Right cardiac atrium (tissue), 5 donors: ENCODE measurements around the gene AGPS. TPM values are rescaled to one million over a fixed set of nuclear protein-coding genes. Genes with fewer than 3 reads are reported as not detected.

Experiments used
- ATAC-seq, 2 donors: fragments of 200-7000 bp; cut with Tn5 transposase; one replicate each; pipeline versions ENCODE4 v1.8.0 to v1.9.1; 2020; ENCODE audit warnings: moderate library complexity in 2 of 2, mild to moderate bottlenecking in 1 of 2
- DNase-seq, 3 donors: peaks; one replicate each; pipeline ENCODE4 v3.0.0-alpha.2; 2020
- H3K27ac ChIP-seq: one replicate; pipeline ENCODE4 v1.5.1; 2013; ENCODE audit warnings: mild to moderate bottlenecking, low read length, control low read depth, moderate library complexity
- H3K27me3 ChIP-seq: one replicate; pipeline ENCODE4 v1.6.1; 2013; ENCODE audit not compliant: control insufficient read depth, insufficient read depth
- H3K4me1 ChIP-seq: one replicate; pipeline ENCODE4 v1.6.1; 2013; ENCODE audit warnings: low read length; ENCODE audit not compliant: control insufficient read depth, insufficient read depth
- H3K4me3 ChIP-seq: one replicate; pipeline ENCODE4 v1.5.1; 2013; ENCODE audit warnings: low read length, control low read depth
- H3K9me3 ChIP-seq: one replicate; pipeline ENCODE4 v1.6.1; 2013; ENCODE audit warnings: low read length; ENCODE audit not compliant: control insufficient read depth
- WGBS: extraction: QIAGEN DNeasy Blood & Tissue Kit; methylation state at CpG from one replicate; pipeline ENCODE4 v1.1.7; 2013; 5-methylcytosine and 5-hydroxymethylcytosine counted together
- intact Hi-C, 4 donors: fragments of 100-400 bp; cut with DNase I; formaldehyde crosslinking; loops; one replicate each; pipeline versions ENCODE4 v1.11.0 to v1.14.0; 2022 to 2023
- polyA plus RNA-seq: library from polyadenylated mRNA; stranded (reverse); fragments of 200-250 nt; gene quantifications from one replicate; pipeline ENCODE4 v1.2.3, GENCODE V29; 2013
- total RNA-seq, 4 donors: library from RNA; stranded (reverse); fragmentation: NEBNext Ultra II Directional; extraction: Animal tissue kit (Norgen Biotek cat#: 25700); gene quantifications; one replicate each; pipeline ENCODE4 v1.2.1, GENCODE V29; 2021
- donor health status: healthy with polysubstance abuse.
- donor health status: DM: no; HTN: yes; CAD: no.
- donor health status: DM: no; HTN: no; CAD: no.
- donor health status: DM: no; HTN: yes; CAD: no; lungs with severe emphysema.
- donor health status: DM: yes; HTN: yes; CAD: no.

The AGPS gene
- total and polyA plus RNA-seq, 5 donors, result 4.7 to 26.0 (median 23.9) TPM

DNA sequence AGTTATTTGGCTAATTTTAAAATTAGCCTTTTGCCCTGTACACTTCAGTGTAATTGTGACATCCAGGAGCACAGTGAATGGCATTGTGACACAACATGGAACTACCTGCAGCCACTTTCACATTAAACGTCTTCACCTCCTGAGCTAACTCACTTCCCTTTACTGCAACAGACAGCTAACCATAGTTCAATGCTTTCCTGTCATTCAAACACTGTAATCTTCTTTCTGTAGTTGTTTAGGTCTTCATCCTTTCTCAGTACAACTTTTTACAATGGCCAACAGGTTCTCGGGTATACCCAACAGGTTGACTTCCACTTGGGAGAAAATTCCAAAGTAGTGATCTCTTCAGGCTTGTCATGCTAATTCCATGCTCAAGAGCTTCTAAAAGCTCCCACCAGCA is 8.6 kb upstream of the AGPS start:
- ATAC-seq (no peak), DNase-seq (no peak)
- no peak overlapping the region for H3K4me3 ChIP-seq
- no peak overlapping the region for H3K27ac ChIP-seq
- 48% methylated on average over 2 of the region's 2 CpGs for WGBS
- H3K4me1 ChIP-seq, result no peaks in the 10 kb centered on the region
- intact Hi-C loops, result no loop called here
- H3K9me3 ChIP-seq, result no peaks in the 10 kb centered on the region
- no peaks in the 10 kb centered on the region for H3K27me3 ChIP-seq

DNA sequence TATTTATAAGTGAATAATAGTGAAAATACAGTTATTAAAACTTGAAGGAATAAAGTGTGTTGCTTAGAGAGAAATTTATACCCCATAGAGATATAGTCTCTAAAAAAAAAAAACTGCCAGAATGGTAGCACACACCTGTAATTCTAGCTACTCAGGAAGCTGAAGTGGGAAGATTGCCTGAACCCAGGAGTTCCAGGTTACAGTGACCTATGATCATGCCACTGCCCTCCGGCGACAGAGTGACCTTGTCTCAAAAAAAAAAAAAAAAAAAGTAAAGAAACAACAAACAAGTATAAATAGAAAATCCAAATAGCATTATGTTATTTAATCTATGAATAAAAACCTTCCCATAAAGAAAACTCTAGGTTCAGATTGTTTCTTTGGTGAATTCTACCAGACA is 7.4 kb upstream of the AGPS start:
- Histone ChIP-seq H3K4me1 (no peaks in the 10 kb centered on the region), H3K27me3 (no peaks in the 10 kb centered on the region), H3K9me3 (no peaks in the 10 kb centered on the region), H3K4me3 (no peak overlapping the region), H3K27ac (no peak overlapping the region)
- WGBS, result 61% methylated on average over 2 of the region's 2 CpGs
- DNase-seq, result no peak
- intact Hi-C loops, result no loop called here
- ATAC-seq, result no peak

DNA sequence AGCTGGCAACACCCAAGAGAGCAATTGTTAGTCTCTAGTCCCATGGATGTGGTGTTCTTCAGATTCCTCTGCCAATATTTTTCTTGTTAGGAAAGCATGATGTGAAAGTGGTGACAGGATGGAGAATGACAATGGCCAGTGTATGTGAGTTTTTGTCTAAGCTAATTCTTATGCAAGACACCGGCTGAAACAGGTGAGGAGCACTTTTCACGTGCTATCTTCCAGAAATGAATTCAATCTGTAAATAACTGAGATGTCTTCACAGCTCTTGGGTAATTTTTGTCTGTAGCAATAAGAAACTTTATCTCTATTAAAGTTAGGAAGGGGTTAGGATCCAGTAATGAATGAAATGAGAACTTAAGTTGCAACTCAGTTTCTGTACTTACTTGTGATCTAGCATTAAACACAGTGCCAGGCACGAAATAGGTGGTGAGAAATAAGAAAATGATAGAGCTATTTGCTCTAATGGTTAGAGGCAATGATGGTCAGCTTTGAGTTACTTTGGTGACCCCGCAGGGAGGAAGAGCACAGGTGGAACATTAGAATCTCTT is 676 bp upstream of the AGPS start:
- peak overlapping the region; percentile 43 for H3K4me3 ChIP-seq
- H3K4me1 ChIP-seq, result no peaks in the 10 kb centered on the region
- WGBS, result 56% methylated on average over 4 of the region's 4 CpGs
- ATAC-seq, result no peak
- H3K27ac ChIP-seq, result peak overlapping the region; percentile 34
- H3K27me3 ChIP-seq, result no peaks in the 10 kb centered on the region
- H3K9me3 ChIP-seq, result no peaks in the 10 kb centered on the region
- intact Hi-C loops, result loop anchor here in 1 of 4 donors (10.0 kb wide), 1 partner anchor 127 kb away; the partner anchor contains the start of gene NFE2L2
- no peak for DNase-seq

DNA sequence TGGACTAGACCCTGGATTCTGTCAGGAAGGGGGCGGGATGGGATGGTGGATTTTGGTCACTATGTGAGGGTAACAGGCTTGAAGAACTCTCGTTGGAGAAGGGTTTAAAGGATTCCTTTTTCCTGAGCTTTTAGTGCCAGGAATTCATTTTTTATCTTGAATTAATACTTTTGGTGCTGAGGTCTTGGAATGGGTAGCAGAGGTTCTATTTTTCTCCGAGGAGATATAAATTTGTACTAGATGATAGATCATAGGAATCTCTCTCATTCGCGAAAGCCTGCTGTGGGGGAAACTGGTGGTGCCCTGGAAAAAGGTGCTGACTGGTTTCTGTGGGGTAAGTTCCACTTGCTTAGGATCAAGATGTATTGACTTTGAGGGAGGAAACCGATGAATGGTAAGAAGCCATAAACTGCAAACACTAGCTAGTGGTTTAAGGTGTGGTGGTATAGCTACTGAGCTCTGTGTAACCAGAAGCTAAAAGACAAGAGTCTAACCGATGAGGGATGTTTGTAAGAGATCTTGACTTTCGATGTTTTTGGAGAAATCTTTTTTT is 706 bp downstream of the AGPS start:
- DNase-seq (no peak), ATAC-seq (no peak)
- Histone ChIP-seq H3K9me3 (no peaks in the 10 kb centered on the region), H3K4me3 (peak overlapping the region; percentile 43), H3K4me1 (peaks cover 2% of the 10 kb centered on the region), H3K27me3 (no peaks in the 10 kb centered on the region), H3K27ac (no peak overlapping the region)
- intact Hi-C loops, result loop anchor here in 1 of 4 donors (10.0 kb wide), 1 partner anchor 128 kb away; the partner anchor contains the start of gene NFE2L2
- WGBS, result 22% methylated on average over 8 of the region's 8 CpGs

DNA sequence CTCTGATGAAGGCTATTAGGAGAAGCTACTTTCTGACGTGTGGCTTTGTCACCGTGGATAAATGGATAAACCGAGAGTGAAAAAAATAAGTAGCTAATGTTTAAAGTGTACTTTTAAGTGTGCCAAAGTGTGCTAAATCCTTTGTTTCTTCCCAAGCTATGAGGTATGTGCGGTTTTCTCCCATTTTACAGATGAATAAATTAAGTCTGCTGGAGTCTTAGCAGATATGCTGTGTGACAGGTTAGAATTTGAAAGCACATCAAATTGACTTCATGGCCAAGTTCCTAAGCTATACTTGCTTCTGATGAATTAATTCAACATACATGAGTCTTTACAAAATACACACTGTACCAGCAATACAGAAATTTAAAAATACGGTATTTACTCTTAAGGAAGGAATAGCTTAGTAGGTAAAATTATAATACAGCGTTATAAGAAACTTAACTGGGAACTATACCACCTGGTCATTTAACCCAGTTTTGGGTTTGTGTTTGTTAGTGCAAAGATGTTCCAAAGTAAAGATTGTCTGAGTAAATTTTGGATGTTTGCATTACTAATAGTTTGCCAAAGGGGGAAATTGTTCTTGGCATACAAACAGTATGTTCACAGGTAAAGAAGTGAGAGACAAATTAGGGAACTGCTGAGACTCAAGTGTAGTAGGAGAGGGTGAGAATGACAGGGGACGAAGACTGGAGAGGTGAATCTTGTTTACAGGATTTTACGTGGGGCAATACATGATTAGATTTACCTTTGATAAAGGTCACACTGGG is 1.4 kb downstream of the AGPS start:
- Histone ChIP-seq H3K27me3 (no peaks in the 10 kb centered on the region), H3K27ac (no peak overlapping the region), H3K4me1 (peaks cover 2% of the 10 kb centered on the region), H3K9me3 (no peaks in the 10 kb centered on the region), H3K4me3 (peak overlapping the region; percentile 43)
- DNase-seq (no peak), ATAC-seq (no peak)
- WGBS, result 81% methylated on average over 8 of the region's 8 CpGs
- intact Hi-C loops, result loop anchor here in 1 of 4 donors (10.0 kb wide), 1 partner anchor 129 kb away; the partner anchor contains the start of gene NFE2L2

DNA sequence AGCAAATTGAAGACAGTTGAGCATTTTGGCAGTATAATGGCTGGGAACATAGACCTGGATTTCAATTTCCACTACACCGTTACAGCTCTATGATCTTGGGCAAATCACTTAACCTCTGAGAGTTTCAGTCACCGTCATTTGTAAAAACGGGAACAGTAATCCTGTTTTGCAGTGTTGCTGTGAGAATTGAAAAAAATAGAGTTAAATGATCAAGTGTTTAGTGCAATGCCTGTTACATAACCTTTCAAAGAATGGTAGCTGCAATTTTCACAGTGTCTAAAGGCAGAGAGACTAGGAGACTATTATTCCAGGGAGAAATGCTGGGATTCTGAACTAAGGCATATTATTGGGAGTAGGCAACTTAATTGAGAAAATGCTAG is 2.0 kb downstream of the AGPS start:
- no peaks in the 10 kb centered on the region for H3K9me3 ChIP-seq
- 80% methylated on average over 3 of the region's 3 CpGs for WGBS
- no peaks in the 10 kb centered on the region for H3K27me3 ChIP-seq
- intact Hi-C loops, result loop anchor here in 1 of 4 donors (10.0 kb wide), 1 partner anchor 130 kb away; the partner anchor contains the start of gene NFE2L2
- DNase-seq, result no peak
- ATAC-seq, result no peak
- no peak overlapping the region for H3K4me3 ChIP-seq
- H3K27ac ChIP-seq, result no peak overlapping the region
- peaks cover 2% of the 10 kb centered on the region for H3K4me1 ChIP-seq

DNA sequence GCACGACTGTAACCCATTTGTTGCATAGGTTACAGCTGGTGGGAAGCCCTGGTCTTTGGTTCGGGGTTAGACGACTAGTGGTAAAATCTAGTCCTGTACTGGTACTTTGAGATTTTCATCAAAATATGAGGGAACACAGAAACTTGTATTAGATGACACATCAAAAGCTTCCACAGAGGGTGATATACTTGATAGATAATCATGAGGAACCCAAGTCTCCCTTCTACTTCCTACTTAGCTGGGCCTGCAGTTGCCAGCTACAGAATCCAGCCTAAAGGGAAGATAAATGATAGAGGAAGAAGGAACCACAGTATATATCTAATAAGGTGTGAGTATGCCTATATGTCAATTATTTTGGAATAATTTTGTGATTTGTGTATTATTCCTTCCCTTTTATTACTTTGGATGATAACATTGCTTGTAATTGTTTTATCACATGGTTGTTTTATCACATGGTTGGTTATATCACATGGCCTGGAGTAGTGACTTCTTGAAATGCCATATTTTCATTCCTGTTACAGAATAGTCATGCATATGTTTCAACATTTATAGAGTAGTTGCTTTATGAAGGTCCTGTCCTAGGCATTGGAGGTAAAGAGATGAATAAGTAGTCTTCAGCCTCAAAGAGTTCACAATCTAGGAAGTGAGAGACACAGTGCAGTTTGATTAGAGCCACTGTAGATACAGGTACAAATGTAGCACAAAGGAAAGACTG is 2.9 kb downstream of the AGPS start:
- H3K4me1 ChIP-seq, result peaks cover 2% of the 10 kb centered on the region
- 86% methylated on average over 3 of the region's 3 CpGs for WGBS
- DNase-seq (no peak), ATAC-seq (no peak)
- H3K27ac ChIP-seq, result no peak overlapping the region
- H3K4me3 ChIP-seq, result no peak overlapping the region
- H3K27me3 ChIP-seq, result no peaks in the 10 kb centered on the region
- no peaks in the 10 kb centered on the region for H3K9me3 ChIP-seq
- intact Hi-C loops, result loop anchor here in 1 of 4 donors (10.0 kb wide), 1 partner anchor 131 kb away; the partner anchor contains the start of gene NFE2L2

DNA sequence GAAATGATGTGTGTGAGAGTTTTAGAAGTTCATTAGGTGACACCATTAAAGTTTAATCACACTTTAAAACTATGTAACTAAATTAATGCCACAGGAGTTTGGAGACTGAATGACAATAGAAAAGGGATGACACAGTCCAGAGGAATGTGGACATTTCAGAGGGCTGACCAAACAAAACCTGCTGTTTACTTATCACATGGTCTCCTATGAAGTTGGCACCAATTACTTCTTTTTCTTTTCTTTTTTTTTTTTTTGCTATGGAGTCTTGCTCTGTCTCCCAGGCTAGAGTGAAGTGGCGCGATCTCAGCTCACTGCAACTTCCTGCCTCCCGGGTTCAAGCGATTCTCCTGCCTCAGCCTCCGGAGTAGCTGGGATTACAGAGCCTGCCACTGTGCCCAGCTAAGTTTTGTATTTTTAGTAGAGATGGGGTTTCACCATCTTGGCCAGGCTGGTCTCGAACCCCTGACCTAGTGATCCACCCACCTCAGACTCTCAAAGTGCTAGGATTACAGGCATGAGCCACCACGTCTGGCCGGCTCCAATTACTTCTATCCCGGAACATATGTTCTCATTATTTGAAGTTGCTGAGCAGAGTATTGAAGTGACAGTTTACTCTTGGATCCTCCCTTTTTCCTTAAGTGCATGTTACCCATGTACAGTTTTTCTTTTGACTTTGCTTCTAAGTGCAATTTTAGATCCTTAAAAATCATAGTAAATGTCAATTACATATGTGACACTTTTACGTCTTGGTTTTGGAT is 4.3 kb downstream of the AGPS start:
- 91% methylated on average over 10 of the region's 10 CpGs for WGBS
- Histone ChIP-seq H3K27me3 (no peaks in the 10 kb centered on the region), H3K4me3 (no peak overlapping the region), H3K27ac (no peak overlapping the region), H3K4me1 (peaks cover 2% of the 10 kb centered on the region), H3K9me3 (no peaks in the 10 kb centered on the region)
- ATAC-seq (no peak), DNase-seq (no peak)
- intact Hi-C loops, result loop anchor here in 1 of 4 donors (10.0 kb wide), 1 partner anchor 132 kb away; the partner anchor contains the start of gene NFE2L2

DNA sequence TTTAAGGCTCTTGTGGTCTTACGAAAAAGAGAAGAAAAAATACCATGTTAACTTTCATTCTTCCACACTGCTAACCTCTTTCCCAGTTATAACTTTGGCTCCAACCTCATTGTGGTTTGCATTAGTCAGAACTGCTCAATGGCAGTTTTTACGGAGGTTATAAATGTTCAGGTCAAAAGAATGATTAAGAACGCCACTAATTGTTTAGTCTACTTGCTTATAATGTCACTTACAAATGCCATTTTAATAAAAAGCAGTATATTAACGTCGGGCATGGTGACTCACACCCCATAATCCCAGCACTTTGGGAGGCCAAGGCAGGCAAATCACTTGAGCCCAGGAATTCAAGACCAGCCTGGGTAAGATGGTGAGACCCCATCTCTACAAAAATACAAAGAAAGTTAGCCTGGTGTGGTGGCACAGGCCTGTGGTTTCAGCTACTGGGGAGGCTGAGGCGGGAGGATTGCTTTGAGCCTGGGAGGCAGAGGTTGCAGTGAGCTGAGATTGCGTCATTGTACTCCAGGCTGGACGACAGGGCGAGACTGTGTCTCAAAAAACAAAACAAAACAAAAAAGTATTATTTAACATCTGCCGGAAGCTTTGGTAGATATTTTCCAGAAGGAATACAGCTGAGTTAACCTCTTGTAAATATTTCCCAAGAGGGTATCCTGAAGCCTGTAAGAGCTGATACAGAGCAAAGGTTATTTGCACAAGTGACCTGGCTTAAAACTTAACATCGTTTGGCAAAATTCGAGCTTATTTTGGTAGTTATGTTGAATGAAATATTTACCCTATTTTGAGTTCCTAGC is 5.1 kb downstream of the AGPS start:
- intact Hi-C loops, result loop anchor here in 1 of 4 donors (10.0 kb wide), 1 partner anchor 133 kb away; the partner anchor contains the start of gene NFE2L2
- 70% methylated on average over 12 of the region's 12 CpGs for WGBS
- H3K4me1 ChIP-seq, result peaks cover 2% of the 10 kb centered on the region
- H3K27ac ChIP-seq, result no peak overlapping the region
- H3K9me3 ChIP-seq, result no peaks in the 10 kb centered on the region
- DNase-seq, result peak in 1 of 3 donors; percentile 44
- no peak overlapping the region for H3K4me3 ChIP-seq
- peak in 1 of 2 donors; percentile 50 for ATAC-seq
- no peaks in the 10 kb centered on the region for H3K27me3 ChIP-seq
